ENCODE data around the gene CAMK1D.
A peak's percentile ranks its signal among the peaks of the same experiment; 100 is the strongest.

CAMK1D gene

GRCh38 chr10:12566161-12567115 is 217.1 kb downstream of the CAMK1D start:
- no peak for DNase-seq

- DNase-seq, result no peak
Observed at GRCh38 chr10:12568391-12569009, 219.2 kb downstream of the CAMK1D start.

DNA sequence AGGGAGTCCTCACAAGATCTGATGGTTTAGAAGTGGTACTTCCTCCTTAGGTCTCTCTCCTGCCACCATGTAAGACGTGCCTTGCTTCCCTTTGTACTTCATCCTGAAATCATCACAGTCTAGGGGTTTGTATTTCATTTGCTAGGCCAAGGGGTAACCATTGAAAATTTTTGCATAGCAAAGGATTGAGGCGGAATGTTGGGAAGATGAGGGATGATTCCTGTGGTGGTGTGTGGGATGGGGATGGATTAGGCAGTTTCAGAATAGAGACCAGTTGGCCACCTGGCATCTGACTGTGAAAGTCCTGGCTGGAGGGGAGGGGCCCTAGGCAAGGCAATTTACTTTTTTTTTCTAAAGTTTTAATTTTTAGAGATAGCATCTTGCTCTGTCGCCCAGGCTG is 222.9 kb downstream of the CAMK1D start:
- DNase-seq, result no peak

GRCh38 chr10:12577610-12578009 is 228.3 kb downstream of the CAMK1D start:
- DNase-seq, result no peak

GRCh38 chr10:12579954-12580858 is 230.9 kb downstream of the CAMK1D start:
- DNase-seq, result no peak

GRCh38 chr10:12583891-12584595 is 234.7 kb downstream of the CAMK1D start:
- DNase-seq, result no peak

GRCh38 chr10:12586741-12587140 is 237.4 kb downstream of the CAMK1D start:
- no peak for DNase-seq

- DNase-seq, result no peak
Observed at GRCh38 chr10:12587451-12587888, 238.1 kb downstream of the CAMK1D start.

DNA sequence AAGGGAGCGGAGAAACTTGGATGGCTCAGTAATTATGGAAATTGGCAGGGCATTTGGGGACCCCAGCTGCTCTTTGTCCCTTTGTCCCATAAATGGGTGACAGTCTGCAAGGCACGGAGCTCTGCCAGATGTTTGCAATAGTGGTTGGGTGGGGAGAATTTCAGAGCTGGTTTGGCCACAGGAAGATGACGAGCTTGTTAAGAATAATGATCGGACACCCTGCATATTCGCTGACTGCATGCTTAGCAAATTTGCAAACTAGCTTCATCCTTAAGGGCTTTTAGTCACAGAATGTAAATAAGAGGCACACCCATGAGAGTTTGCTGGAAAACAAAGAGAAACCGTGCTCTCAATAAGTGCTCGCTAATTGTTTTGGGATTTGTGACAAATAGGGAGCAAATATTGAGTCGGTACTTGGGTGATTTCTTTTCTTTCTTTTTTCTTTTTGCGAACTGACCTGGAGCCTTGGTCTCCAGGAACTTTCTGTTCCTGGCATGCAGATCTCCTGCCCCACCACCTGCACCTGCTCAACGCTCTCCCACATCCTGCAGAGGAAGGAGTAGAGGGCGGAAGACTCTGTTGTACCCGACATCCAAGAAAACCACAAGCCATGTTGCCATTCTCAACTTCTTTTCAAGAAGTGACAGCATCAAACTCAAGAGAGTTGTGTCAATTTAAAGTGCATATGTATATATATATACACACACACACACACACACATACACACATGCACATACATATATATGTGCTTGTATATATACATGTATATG is 238.9 kb downstream of the CAMK1D start:
- DNase-seq, result peak; percentile 50

DNA sequence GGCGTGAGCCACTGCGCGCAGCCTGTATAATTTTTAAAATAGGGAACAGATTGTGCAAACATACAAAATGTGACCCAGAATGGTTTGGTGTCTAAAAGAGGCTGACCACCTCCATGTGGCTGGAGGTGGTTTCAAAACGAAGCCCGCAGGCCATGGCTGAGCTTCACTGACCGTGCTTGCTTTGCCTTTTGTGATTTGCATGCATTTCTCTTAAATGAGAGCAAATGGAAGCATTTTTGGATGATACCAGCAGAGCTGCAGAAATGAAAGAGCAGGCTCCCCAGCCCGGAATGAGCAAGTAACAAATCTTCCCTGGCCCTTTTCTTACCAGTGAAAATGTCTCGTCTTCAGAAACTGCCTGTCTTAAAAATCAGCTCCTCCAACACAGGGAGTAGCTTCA is 239.9 kb downstream of the CAMK1D start:
- no peak for DNase-seq

GRCh38 chr10:12589791-12590190 is 240.4 kb downstream of the CAMK1D start:
- DNase-seq, result no peak

DNA sequence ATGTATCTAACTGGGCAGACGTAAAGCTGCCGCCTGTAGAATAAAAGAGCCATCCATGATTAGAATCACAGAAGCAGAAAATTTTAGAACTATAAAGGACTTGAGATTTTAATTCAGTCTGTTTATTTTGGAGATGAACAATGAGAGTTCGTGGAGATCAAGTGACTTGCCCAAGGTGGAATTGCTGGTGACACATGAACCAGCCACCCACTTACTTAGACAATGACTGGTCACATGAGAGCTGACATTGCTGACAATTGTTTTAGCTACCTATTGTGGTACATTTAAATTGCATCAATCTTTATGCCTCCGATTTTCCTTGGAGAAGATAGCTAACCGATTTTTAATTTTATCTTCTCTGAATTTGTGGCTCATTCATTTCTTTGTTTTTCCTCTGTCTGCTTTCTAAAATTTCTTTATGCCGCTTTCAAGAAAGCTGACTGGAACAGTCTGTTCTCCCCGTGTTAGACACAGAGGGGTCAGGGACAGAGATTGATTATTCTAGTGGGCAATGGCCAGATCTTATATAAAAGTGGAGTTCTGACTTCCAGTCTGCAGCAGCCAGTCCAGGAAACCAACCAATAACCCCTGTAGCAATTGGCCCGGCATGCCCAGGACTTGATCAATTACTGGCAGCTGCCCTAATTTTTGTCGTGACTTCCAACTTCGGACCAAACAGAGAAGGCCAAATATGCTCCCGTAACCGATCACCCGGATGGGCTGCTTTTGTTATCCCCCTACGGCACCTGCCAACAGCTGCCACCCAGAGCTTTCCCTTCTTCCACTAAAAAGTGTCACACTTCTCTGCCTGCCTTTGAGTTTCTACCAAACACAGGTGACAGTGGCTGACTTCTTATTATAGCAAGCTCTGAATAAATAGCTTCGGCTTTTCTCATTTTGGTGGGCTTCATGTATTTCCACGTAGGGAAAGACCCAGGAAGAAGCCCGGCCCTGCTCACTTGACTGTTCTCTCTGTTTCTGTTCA is 241.6 kb downstream of the CAMK1D start:
- DNase-seq, result peak; percentile 5

GRCh38 chr10:12592967-12593366 is 243.6 kb downstream of the CAMK1D start:
- DNase-seq, result no peak

DNA sequence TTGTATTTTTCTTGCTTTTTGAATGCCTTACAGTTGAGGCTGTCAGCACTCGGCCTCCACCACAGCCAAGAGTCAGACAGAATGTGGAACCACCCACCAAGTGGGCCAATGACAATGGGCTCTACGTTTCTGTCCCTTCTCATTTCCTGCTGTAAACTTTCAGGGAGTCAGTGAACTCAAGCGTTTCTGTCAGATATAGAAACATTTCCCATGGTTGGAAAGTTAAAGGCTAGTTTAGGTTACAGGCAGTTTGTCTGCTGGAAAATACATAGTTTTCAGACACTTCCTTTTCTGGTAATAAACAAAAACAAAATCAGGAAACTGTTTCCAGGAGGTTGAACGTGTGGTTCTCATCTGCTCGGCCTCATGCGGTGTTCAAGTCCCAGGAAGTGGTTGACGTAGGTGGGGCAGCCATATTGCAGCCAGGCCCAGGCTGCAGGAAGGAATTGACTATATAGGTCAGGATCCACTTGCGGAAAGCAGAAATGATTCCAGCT is 245.1 kb downstream of the CAMK1D start:
- no peak for DNase-seq

- DNase-seq, result no peak
Observed at GRCh38 chr10:12595936-12596576, 246.7 kb downstream of the CAMK1D start.

DNA sequence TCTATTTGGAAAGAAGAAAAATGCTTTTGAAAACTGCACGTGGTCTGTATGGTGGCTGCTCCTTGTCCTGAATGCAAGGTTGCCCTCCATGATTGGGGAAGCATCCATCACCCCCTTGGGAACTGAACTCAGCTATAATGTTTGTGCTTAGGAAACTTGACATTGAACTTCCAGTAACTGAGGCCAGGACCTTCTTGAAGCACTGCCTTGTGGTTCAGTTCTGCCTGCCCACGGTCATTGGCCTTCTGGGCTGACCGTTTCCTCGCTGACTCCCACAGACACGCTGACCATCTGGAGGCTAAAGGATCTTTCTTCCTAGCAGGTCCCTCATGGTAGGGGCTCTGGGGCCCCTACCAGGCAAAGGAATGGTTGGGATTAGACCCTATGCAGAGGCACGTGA is 247.8 kb downstream of the CAMK1D start:
- DNase-seq, result no peak

- peak; percentile 28 for DNase-seq
Observed at GRCh38 chr10:12597788-12598765, 248.7 kb downstream of the CAMK1D start.

DNA sequence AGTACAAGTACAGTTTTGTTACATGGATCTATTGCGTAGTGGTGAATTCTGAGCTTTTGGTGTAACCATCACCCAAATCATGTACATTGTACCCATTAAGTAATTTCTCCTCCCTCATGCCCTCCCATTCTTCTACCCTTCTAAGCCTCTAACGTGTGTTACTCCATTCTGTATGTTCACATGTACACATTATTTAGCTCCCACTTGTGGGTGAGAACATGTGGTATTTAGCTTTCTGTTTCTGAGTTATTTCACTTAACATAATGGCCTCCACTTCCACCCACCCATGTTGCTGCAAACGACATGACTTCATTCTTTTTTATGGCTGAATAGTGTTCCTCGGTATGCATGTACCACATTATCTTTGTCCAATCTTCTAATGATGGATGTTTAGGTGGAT is 251.3 kb downstream of the CAMK1D start:
- no peak for DNase-seq
